GM18519 (cell line): Measurements from ENCODE around the gene BHLHE40.

Source experiments
- ATAC-seq: cut with Tn5 transposase; IDR thresholded peaks from one replicate; pipeline ENCODE4 v1.9.1; 2021; ENCODE audit warnings: mild to moderate bottlenecking, moderate library complexity; ENCODE audit not compliant: unreplicated experiment, low FRiP score

The BHLHE40 gene

GRCh38 chr3:4996771-4997291, 17.6 kb downstream of the BHLHE40 start:
- no peak for ATAC-seq

- ATAC-seq: no peak
These were observed 18.7 kb downstream of the BHLHE40 start for GRCh38 chr3:4997946-4998345.

- no peak for ATAC-seq
These were observed 20.4 kb downstream of the BHLHE40 start for GRCh38 chr3:4999531-5000184.

GRCh38 chr3:5001135-5001534, 21.9 kb downstream of the BHLHE40 start:
- ATAC-seq: no peak

GRCh38 chr3:5001805-5002173, 22.6 kb downstream of the BHLHE40 start:
- no peak for ATAC-seq

GRCh38 chr3:5002174-5002870, 23.1 kb downstream of the BHLHE40 start:
- no peak for ATAC-seq

- ATAC-seq: no peak
These were observed 23.6 kb downstream of the BHLHE40 start for GRCh38 chr3:5002871-5003247.

GRCh38 chr3:5004319-5005152, 25.3 kb downstream of the BHLHE40 start:
- no peak for ATAC-seq

- ATAC-seq: no peak
These were observed 26.1 kb downstream of the BHLHE40 start for GRCh38 chr3:5005367-5005766.

GRCh38 chr3:5006755-5007202, 27.5 kb downstream of the BHLHE40 start:
- ATAC-seq: peak; percentile 63

GRCh38 chr3:5007873-5008272, 28.6 kb downstream of the BHLHE40 start:
- no peak for ATAC-seq

GRCh38 chr3:5009506-5010109, 30.4 kb downstream of the BHLHE40 start:
- no peak for ATAC-seq

GRCh38 chr3:5010140-5010539, 30.9 kb downstream of the BHLHE40 start:
- no peak for ATAC-seq

- no peak for ATAC-seq
These were observed 31.7 kb downstream of the BHLHE40 start for GRCh38 chr3:5010706-5011554.

GRCh38 chr3:5011555-5012256, 32.5 kb downstream of the BHLHE40 start:
- peak; percentile 35 for ATAC-seq

- ATAC-seq: no peak
These were observed 33.1 kb downstream of the BHLHE40 start for GRCh38 chr3:5012367-5012766.

- ATAC-seq: no peak
These were observed 34.0 kb downstream of the BHLHE40 start for GRCh38 chr3:5013021-5013906.

GRCh38 chr3:5014391-5014790, 35.2 kb downstream of the BHLHE40 start:
- no peak for ATAC-seq
